SK-N-MC (cell line): ENCODE measurements around the gene JPH2.

Source experiments
- DNase-seq: peaks from one replicate; pipeline ENCODE4 v3.0.0-alpha.2; 2011; ENCODE audit warnings: low read depth, low spot score
- H3K27ac ChIP-seq: fragments of 200-600 bp; sonication (generic); 2 replicates; pipeline ENCODE4 v1.5.1; 2016; ENCODE audit warnings: mixed run types
- H3K36me3 ChIP-seq: fragments of 200-600 bp; sonication (generic); 2 replicates; pipeline ENCODE4 v1.6.1; 2017; ENCODE audit warnings: antibody characterized with exemption, low read length, mixed read lengths; ENCODE audit not compliant: insufficient read depth
- H3K4me3 ChIP-seq: fragments of 200-600 bp; sonication (generic); 2 replicates; pipeline ENCODE4 v1.5.1; 2016
- H3K9ac ChIP-seq: fragments of 200-600 bp; sonication (generic); 2 replicates; pipeline ENCODE4 v1.8.0; 2017; ENCODE audit warnings: mixed run types, mixed read lengths; ENCODE audit not compliant: insufficient read length
- H3K9me3 ChIP-seq: fragments of 200-600 bp; sonication (generic); 2 replicates; pipeline ENCODE4 v1.6.1; 2017; ENCODE audit warnings: low read depth, mild to moderate bottlenecking, antibody characterized with exemption, low read length, moderate library complexity, mixed read lengths
- EZH2 ChIP-seq: fragments of 200-600 bp; sonication (generic); IDR thresholded peaks from one replicate; pipeline ENCODE4 v1.6.1; 2017; ENCODE audit warnings: antibody characterized with exemption
- FOXP2 ChIP-seq: optimal IDR thresholded peaks from 2 replicates; pipeline ENCODE3; 2011; ENCODE audit warnings: mild to moderate bottlenecking, moderate library complexity; ENCODE audit not compliant: insufficient read depth; ENCODE audit errors: extremely low read length, control extremely low read depth
- POLR2AphosphoS5 ChIP-seq: IDR thresholded peaks from 2 replicates; pipeline ENCODE4 v1.6.1; 2012; ENCODE audit warnings: mild to moderate bottlenecking, low read depth, low read length, borderline replicate concordance

The JPH2 gene

DNA sequence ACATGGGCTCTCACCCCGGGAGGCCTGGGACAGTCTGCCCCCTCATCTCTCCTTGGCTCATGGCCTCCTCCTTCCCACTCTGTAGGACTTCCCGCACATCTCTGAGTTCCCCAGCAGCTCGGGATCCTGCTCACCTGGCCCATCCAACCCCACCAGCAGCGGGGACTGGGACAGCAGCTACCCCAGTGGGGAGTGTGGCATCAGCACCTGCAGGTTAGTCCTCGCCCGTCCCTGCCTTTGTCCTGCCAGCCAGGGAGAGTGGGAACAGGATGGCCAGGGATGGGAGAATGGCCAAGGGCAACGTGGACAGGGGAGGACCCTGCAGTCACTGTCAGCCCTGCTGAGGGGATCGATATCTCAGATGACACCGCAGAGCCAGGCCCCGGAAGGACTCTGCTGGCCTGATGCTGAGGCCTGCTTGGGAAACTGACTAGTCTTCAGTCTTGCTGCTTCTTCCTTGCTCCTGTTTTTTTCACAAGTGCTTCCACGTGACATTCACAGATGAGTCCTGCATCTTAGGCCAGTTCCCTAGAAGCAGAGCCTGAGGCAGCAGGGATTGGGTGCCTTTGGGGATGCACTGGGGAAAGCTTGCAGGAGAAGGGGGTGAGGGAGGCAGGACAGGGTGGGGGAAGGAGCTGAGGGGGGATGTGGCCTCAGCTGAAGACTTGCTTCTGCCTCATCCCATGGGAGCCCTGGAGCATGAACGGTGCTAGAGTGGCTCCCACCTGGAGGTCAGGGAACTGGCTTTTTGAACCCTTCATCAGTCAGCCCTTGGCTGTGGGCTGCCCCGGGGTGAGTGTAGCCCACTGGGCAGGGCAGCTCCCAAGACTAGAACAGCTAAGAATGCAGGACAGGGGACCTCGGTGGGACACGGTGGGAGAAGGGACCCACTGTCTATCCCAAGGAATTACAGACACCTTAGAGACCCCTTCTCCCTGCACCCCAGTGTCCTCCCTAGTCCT lies 120.1 kb downstream of the JPH2 start:
- TF ChIP-seq EZH2 (no peak), POLR2AphosphoS5 (no peak), FOXP2 (no peak)
- no peaks in the 10 kb centered on the region for H3K9me3 ChIP-seq
- H3K9ac ChIP-seq = no peak overlapping the region
- no peak overlapping the region for H3K4me3 ChIP-seq
- DNase-seq = no peak
- peaks cover 8% of the 10 kb centered on the region for H3K36me3 ChIP-seq
- H3K27ac ChIP-seq = no peak overlapping the region

DNA sequence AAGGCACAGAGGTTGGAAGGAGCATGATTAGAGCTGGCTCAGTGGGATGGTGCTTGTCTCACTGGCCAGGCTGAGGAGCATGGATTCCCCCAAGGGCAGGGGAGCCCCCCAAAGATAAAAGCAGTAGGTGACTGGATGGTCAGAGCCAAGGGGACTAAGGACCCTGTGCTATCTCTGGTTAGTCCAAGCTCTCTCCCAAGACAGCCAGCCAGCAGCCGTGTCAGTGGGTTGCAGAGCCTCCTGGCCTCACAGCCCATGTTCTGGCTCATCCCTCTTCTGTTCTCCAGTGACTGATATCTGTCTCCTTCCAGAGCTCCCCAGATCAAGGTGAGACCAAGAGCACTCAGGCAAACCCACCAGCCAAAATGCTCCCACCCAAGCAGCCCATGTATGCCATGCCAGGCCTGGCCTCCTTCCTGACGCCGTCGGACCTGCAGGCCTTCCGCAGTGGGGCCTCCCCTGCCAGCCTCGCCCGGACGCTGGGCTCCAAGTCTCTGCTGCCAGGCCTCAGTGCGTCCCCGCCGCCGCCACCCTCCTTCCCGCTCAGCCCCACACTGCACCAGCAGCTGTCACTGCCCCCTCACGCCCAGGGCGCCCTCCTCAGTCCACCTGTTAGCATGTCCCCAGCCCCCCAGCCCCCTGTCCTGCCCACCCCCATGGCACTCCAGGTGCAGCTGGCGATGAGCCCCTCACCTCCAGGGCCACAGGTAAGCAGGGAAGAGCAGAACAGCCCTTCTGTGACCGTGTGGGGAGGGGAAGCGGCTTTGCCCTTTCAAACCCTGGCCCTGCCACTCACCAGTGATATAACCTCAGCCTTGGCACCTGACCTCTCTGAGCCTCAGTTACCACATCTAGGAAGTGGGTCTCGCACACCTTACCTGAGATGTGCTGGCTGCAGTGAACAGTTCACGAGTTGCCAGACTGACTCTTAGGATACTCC lies 121.3 kb downstream of the JPH2 start:
- H3K9ac ChIP-seq = no peak overlapping the region
- 0 out of 2 replicates have a peak, but pooled peaks cover 3% of the 10 kb centered on the region for H3K9me3 ChIP-seq
- no peak overlapping the region for H3K27ac ChIP-seq
- no peak overlapping the region for H3K4me3 ChIP-seq
- no peak for DNase-seq
- TF ChIP-seq EZH2 (no peak), POLR2AphosphoS5 (no peak), FOXP2 (no peak)
- peaks cover 8% of the 10 kb centered on the region for H3K36me3 ChIP-seq

DNA sequence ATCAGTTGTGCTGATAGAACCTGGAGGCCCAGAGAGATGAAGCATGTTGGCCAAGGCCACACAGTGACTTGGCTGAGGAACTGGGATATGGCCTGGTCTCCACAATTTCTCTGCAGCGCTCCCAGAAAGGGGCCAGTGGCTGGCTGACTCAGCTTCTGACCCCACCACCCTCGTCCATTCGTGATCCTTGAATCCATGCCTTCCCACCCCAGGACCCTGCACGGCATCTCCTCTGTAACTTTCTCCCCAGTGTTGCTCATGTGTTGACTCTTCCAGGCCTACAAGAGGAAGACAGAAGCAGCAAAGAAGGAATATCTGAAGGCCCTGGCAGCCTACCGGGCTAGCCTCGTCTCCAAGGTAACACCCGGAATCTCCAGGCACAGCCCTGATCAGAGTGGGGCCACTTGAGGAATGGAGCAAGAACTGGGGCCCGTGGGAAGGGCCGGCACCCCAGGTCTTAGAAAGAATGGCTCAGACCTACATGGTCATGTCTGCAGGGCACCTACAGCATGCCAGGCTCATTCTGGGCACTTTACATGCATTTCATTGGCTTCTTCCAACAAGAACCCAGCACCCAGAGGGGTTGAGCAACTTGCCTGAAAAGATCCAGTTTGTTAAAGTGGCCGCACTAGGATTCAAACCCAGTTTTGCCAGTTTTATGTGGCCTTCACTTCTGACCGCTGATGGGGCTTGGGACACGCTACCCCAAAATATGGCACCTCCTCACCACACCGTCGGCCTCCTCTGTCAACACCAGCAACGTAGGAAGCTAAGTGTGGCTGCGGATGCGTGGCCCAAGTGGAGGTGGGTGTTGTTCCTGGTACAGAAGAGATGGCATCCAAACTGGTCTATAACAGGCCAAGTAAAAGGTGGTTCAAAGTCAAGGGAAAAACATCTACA lies 122.2 kb downstream of the JPH2 start:
- 0 out of 2 replicates have a peak, but pooled peaks cover 3% of the 10 kb centered on the region for H3K9me3 ChIP-seq
- no peak for DNase-seq

More for the DNA sequence above, 122.2 kb downstream of the JPH2 start:
- Histone ChIP-seq H3K9ac (no peak overlapping the region), H3K4me3 (no peak overlapping the region), H3K27ac (no peak overlapping the region), H3K36me3 (peaks cover 12% of the 10 kb centered on the region)
- TF ChIP-seq EZH2 = no peak
- TF ChIP-seq POLR2AphosphoS5 = no peak
- no peak for TF ChIP-seq FOXP2
